RWPE2 (cell line): ENCODE data around the gene AFAP1L1.

Source experiments
- ATAC-seq: fragments of 200-7000 bp; cut with Tn5 transposase; 3 replicates; pipeline ENCODE4 v1.9.1; 2021; ENCODE audit warnings: low read depth
- DNase-seq: peaks from one replicate; pipeline ENCODE4 v3.0.0-alpha.2; 2020; ENCODE audit warnings: low spot score
- H3K27ac ChIP-seq: fragments of 450-650 bp; 2 replicates; pipeline ENCODE4 v1.5.1; 2017; ENCODE audit warnings: mild to moderate bottlenecking; ENCODE audit not compliant: poor library complexity, severe bottlenecking
- H3K27me3 ChIP-seq: fragments of 250-450 bp; sonication (Bioruptor Pico); 2 replicates; pipeline ENCODE4 v1.5.1; 2021; ENCODE audit warnings: mild to moderate bottlenecking, moderate library complexity; ENCODE audit not compliant: insufficient read depth, poor library complexity, severe bottlenecking
- H3K36me3 ChIP-seq: fragments of 250-450 bp; sonication (Bioruptor Pico); 2 replicates; pipeline ENCODE4 v1.5.1; 2020; ENCODE audit warnings: low read depth, mild to moderate bottlenecking, moderate library complexity
- H3K4me1 ChIP-seq: fragments of 250-450 bp; sonication (Bioruptor Pico); 2 replicates; pipeline ENCODE4 v1.5.1; 2021; ENCODE audit warnings: mild to moderate bottlenecking, moderate library complexity; ENCODE audit not compliant: insufficient read depth, poor library complexity, severe bottlenecking
- H3K4me3 ChIP-seq: fragments of 250-450 bp; sonication (Bioruptor Pico); 2 replicates; pipeline ENCODE4 v1.5.1; 2021; ENCODE audit warnings: mild to moderate bottlenecking, moderate library complexity; ENCODE audit not compliant: severe bottlenecking
- H3K9me3 ChIP-seq: fragments of 250-450 bp; sonication (Bioruptor Pico); 2 replicates; pipeline ENCODE4 v1.5.1; 2021; ENCODE audit warnings: mild to moderate bottlenecking, moderate library complexity; ENCODE audit not compliant: severe bottlenecking
- TF ChIP-seq, protein P1 (sequence below): fragments of 450-650 bp; IDR thresholded peaks from one replicate; pipeline ENCODE4 v1.5.1; 2017; ENCODE audit warnings: mild to moderate bottlenecking, moderate library complexity; ENCODE audit not compliant: poor library complexity, severe bottlenecking

AFAP1L1 gene

DNA sequence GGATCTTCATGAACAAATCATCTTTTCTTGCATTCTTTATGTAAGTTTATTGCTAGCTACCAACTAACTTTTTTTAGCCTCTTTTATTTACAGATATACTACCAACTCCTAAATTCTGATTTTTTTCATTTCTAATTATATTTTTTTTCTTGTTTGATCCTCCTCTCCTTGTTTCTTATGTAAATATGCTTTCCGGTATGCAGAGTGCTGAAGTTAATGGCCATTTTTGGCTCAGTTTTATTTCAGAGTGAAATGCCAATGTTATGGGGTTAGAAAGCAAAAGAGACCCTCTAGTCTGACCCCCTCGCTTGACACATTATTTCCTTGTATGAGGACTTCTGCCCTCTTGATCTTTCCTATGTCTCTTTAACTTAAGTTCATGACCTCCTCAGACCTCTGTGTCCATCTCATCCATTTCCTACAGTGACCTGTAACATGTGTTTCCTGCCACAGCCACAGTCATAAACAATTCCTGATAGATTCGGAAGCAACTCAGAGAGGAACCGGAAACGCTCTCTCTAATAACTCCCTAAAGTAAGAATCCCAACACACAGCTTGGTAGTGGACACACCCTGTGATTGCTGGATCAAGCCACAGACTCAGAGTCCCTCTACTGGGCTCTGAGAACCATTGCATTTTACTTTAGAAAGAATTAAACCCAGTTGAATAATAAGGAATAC, 42.9 kb upstream of the AFAP1L1 start:
- H3K4me3 ChIP-seq: no peak overlapping the region
- peaks cover 13% of the 10 kb centered on the region for H3K36me3 ChIP-seq
- H3K27ac ChIP-seq: peak overlapping the region; percentile 64
- H3K27me3 ChIP-seq: no peaks in the 10 kb centered on the region
- DNase-seq (no peak), ATAC-seq (peak; percentile 91)
- H3K9me3 ChIP-seq: no peaks in the 10 kb centered on the region
- TF ChIP-seq, protein P1, sequence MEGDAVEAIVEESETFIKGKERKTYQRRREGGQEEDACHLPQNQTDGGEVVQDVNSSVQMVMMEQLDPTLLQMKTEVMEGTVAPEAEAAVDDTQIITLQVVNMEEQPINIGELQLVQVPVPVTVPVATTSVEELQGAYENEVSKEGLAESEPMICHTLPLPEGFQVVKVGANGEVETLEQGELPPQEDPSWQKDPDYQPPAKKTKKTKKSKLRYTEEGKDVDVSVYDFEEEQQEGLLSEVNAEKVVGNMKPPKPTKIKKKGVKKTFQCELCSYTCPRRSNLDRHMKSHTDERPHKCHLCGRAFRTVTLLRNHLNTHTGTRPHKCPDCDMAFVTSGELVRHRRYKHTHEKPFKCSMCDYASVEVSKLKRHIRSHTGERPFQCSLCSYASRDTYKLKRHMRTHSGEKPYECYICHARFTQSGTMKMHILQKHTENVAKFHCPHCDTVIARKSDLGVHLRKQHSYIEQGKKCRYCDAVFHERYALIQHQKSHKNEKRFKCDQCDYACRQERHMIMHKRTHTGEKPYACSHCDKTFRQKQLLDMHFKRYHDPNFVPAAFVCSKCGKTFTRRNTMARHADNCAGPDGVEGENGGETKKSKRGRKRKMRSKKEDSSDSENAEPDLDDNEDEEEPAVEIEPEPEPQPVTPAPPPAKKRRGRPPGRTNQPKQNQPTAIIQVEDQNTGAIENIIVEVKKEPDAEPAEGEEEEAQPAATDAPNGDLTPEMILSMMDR: peak; percentile 98
- H3K4me1 ChIP-seq: peaks cover 25% of the 10 kb centered on the region

DNA sequence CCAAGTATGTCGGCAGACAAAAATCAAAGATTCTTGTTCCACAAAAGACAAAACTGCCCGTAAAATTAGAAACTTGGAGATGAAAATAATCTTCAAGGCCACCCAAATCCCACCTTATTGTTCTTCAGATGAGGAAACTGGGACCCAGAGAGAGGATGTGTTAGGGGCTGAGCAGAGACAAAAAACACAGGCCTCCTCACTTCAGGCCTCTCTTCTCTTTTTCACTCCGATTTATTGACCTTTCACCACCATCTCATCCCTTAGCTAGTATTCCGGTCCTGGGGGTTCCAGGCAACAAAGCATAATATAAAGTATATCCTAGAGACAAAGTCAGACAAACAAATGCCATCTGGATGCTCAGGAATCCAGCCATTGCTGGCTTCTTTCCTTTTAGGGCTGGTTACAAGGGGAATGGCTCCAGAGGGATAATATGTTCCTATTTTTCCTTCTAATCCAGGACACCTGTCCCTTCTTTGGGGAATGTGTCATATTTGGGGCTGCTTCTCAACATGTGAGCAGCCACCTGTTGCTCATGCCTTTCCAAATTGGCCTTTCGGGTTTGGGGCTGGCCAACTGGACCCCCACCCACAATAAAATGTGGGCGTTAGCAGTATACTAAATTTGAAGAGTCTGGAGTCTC, 42.2 kb upstream of the AFAP1L1 start:
- H3K4me3 ChIP-seq: no peak overlapping the region
- H3K36me3 ChIP-seq: peaks cover 18% of the 10 kb centered on the region
- DNase-seq: no peak
- ATAC-seq: no peak
- TF ChIP-seq, protein P1: peak; percentile 82
- H3K9me3 ChIP-seq: no peaks in the 10 kb centered on the region
- H3K4me1 ChIP-seq: peaks cover 25% of the 10 kb centered on the region
- H3K27ac ChIP-seq: peak overlapping the region; percentile 64
- H3K27me3 ChIP-seq: no peaks in the 10 kb centered on the region

- no peaks in the 10 kb centered on the region for H3K4me1 ChIP-seq
- no peak overlapping the region for H3K27ac ChIP-seq
- H3K36me3 ChIP-seq: peaks cover 30% of the 10 kb centered on the region
- ATAC-seq: peak; percentile 19; the same call in 1 of the 3 replicates
- no peaks in the 10 kb centered on the region for H3K27me3 ChIP-seq
- TF ChIP-seq, protein P1: no peak
- no peaks in the 10 kb centered on the region for H3K9me3 ChIP-seq
- no peak for DNase-seq
- no peak overlapping the region for H3K4me3 ChIP-seq
Observed at GRCh38 chr5:149235841-149236240, 35.8 kb upstream of the AFAP1L1 start.

- TF ChIP-seq, protein P1: no peak
- Histone ChIP-seq H3K36me3 (peaks cover 25% of the 10 kb centered on the region), H3K27ac (no peak overlapping the region), H3K4me3 (no peak overlapping the region), H3K4me1 (no peaks in the 10 kb centered on the region), H3K9me3 (no peaks in the 10 kb centered on the region), H3K27me3 (no peaks in the 10 kb centered on the region)
- ATAC-seq (no peak), DNase-seq (no peak)
Observed at GRCh38 chr5:149237662-149238061, 34.0 kb upstream of the AFAP1L1 start.

GRCh38 chr5:149238540-149238939, 33.1 kb upstream of the AFAP1L1 start:
- Histone ChIP-seq H3K4me3 (no peak overlapping the region), H3K36me3 (peaks cover 19% of the 10 kb centered on the region), H3K4me1 (no peaks in the 10 kb centered on the region), H3K27ac (no peak overlapping the region), H3K9me3 (no peaks in the 10 kb centered on the region), H3K27me3 (no peaks in the 10 kb centered on the region)
- DNase-seq (no peak), ATAC-seq (no peak)
- TF ChIP-seq, protein P1: no peak
